BLaER1 (cell line): ENCODE results near the gene RNF208.
A peak's percentile ranks its signal among the peaks of the same experiment; 100 is the strongest.

Source experiments
- H3K27ac ChIP-seq: shearing (Covaris generic); formaldehyde crosslinking; 2 replicates; pipeline ENCODE4 v1.8.1; 2022
- H3K27me3 ChIP-seq: shearing (Covaris generic); formaldehyde crosslinking; 2 replicates; pipeline ENCODE4 v1.8.1; 2022
- H3K36me3 ChIP-seq: shearing (Covaris generic); formaldehyde crosslinking; 2 replicates; pipeline ENCODE4 v1.8.1; 2022
- H3K4me1 ChIP-seq: shearing (Covaris generic); formaldehyde crosslinking; 2 replicates; pipeline ENCODE4 v1.8.1; 2022
- H3K4me2 ChIP-seq: shearing (Covaris generic); formaldehyde crosslinking; 2 replicates; pipeline ENCODE4 v1.8.1; 2022
- H3K4me3 ChIP-seq: shearing (Covaris generic); formaldehyde crosslinking; 2 replicates; pipeline ENCODE4 v1.8.1; 2022
- H3K9ac ChIP-seq: shearing (Covaris generic); formaldehyde crosslinking; 2 replicates; pipeline ENCODE4 v1.8.1; 2022
- H3K9me3 ChIP-seq: shearing (Covaris generic); formaldehyde crosslinking; 2 replicates; pipeline ENCODE4 v1.8.1; 2022
- H4K20me1 ChIP-seq: shearing (Covaris generic); formaldehyde crosslinking; 2 replicates; pipeline ENCODE4 v1.8.1; 2022
- Cebpa-rat ChIP-seq: shearing (Covaris generic); IDR thresholded peaks from 2 replicates; pipeline ENCODE4 v1.8.1; 2022

RNF208 gene

DNA sequence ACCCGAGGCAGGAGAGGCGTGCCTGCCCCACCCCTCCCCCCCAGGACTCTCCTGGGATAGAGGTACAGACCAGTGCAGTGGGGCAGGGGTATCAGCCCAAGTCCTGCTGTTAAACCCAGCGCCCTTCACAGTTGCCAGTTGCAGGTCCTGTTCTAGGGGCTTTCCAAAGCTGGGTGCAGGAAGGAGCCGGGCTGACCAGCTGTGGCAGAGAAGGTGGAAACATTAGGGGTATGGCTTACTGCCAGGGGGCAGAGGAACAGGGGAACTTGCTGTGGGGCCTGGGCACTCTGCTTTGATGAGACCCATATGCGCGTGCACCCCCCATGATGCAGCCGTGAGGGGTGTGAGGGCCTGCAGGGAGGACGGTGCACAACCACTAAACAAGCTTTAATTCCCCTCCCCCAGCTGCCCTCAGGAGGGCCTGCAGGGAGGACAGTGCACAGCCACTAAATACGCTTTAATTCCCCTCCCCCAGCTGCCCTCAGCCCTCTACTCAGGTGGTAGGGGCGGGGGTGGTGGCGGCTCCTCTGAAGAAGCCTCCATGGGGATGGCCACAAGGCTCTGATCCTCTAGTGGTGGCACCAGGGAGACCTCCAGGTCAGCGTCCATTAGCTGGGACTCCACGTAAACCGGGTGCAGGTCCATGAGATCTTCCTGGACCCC is 51.4 kb downstream of the RNF208 start:
- peak overlapping the region; percentile 82 for H3K4me3 ChIP-seq
- peaks cover 86% of the 10 kb centered on the region for H3K4me1 ChIP-seq
- peak overlapping the region; percentile 97 for H3K27ac ChIP-seq
- no peak for TF ChIP-seq Cebpa-rat
- peaks cover 3% of the 10 kb centered on the region; the same call in 1 of the 2 replicates for H3K36me3 ChIP-seq
- H3K27me3 ChIP-seq: peaks cover 12% of the 10 kb centered on the region; the same call in 1 of the 2 replicates
- no peaks in the 10 kb centered on the region for H3K9me3 ChIP-seq
- peak overlapping the region; percentile 96 for H3K4me2 ChIP-seq
- H4K20me1 ChIP-seq: peaks cover 27% of the 10 kb centered on the region
- peak overlapping the region; percentile 86 for H3K9ac ChIP-seq
